ENCODE data around the gene C6orf136.
"Not testable (repeated sequence)": the region's sequence is repeated elsewhere in the genome, so short reads cannot be mapped to it uniquely, and the experiment has no call there.

The C6orf136 gene

DNA sequence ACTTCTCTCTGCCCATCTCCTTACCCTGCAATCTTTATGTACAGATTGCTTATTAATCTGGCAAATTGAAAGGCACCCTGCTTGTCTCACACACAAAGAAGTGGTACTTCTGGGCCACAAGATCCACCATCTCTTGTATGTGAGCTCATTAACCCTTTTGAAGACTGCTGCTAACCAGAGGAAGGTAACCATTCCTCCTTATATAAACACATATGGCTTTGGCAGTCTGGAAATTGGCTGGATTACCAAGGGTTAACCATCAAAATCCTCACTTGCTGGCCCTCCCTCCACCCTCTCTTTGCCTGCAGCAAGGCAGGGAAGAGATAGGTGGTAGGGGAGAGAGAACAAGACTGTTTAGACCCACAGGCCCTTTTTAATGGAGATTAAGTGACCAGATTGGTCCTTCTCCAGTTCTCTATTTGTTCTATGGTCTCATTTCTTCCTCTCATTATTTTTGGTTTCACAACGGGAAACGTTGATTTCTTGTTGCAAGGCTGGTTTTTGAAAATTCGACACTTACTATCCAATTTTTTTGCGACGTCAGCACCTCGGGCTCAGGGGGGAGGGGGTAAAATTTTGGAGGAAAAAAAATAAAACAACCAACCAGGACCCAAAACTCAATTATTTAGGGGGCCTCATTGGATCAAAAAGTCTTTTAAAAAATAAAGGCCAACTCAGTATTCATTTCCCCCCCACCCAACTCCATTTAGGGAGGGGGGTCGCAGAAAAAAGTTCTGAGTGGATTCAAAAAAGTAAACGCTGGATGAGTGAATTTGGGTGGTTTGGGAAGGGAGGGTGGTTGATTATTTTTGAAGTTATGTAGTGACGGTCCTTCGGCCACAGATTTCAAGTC is 30.7 kb upstream of the C6orf136 start:
- DNase-seq = peak; percentile 41

DNA sequence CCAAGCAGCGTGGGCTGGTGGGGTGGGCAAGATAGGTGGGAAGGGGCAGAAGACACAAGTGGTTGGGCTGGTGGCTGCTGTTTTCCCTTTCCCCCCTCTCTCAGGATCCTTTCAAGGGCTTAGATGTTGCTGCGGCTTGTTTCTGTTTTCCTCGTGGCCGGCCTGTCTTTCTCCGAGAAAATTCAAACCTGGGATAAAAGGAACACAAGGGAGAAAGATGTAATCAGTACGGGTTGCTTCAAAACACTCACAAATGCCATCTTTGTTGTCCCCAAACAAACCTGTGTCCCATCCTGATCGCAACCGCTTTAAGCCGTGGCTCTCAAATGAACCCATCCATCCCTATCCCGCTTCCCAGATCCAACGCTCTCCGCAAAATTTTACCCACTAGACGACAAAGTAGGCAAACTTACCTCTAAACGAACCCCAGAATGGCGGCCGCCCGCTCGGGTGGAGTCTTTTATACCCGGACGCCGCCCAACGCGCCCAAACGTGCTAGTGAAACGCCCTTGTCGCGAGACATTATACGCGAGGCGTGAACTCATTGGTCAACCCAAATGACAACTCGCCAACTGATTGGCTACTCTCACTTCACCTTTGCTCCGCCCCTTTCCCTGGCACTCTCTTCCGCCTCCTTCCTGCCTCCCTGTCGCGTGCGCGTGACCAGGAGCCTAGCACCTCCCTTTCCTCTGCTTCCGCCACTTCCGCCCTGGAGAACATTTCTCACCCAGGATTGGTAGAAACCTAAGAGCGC is 29.9 kb upstream of the C6orf136 start, which contains the start of gene PPP1R10:
PPP1R10 (minus strand) TSS at position 433 of the 754 bp plus-strand sequence. CDS start 7,299 bp downstream, outside the sequence.
- peak; percentile 99 for DNase-seq

DNA sequence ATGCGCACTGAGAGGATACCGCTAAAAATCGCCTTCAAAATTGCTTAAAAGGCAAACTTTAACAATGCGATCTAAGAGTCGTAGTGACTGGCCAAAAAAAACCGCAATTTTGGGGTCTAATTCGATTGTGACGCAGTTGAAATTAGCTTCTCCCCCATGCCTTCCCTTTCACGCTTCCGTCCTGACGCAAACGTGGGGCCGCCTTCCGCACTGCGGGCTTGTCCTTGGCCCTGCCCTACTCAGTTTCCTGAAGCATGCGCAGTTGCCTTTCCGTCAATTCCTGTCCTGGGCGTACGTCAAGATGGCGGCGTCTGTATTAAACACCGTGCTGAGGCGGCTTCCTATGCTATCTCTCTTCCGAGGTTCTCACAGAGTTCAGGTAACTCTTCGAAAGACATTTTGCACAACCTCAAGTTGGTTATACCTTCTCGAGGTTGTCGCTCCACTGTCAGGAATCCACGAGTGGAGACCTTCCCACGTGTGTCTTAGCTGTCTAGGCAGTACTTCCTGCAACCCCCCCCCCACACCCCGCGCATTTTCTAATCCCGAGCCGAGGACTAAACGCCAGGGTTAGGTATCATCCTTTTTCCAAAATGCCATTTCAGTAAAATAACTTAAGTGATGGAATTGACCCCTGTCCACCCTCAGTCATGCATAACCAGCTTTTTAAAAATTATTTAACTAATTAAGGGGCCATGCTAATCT is 29.2 kb upstream of the C6orf136 start, which contains the start of gene MRPS18B:
MRPS18B (plus strand) TSS at position 276 of the 705 bp plus-strand sequence; CDS start at position 302, 26 bp downstream.
- DNase-seq = peak; percentile 99

DNA sequence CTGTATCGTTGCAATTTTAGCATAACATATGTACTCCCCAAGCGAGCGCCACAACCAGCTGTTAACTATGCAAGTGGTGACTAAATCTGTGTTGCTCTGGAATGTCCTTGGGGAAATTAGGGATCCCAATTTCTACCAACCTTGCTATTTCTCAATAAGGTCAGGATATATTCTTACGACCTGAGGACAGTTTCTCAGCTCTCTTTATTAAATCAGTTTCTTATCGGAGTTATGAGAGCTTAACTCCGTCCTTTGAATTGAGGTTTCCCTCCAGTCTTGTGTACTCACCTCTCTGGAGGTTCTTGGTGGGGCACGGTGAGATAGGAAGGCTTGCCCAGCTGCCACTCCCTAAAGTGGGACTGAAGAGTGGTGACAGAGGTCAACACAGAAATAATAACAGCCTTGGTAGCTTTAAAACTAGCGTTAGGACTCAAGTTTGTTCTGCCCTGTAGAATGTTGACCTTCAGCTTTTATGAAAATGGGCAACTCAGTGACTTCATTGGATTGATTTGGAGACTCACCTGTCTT is 28.6 kb upstream of the C6orf136 start:
- no peak for DNase-seq

DNA sequence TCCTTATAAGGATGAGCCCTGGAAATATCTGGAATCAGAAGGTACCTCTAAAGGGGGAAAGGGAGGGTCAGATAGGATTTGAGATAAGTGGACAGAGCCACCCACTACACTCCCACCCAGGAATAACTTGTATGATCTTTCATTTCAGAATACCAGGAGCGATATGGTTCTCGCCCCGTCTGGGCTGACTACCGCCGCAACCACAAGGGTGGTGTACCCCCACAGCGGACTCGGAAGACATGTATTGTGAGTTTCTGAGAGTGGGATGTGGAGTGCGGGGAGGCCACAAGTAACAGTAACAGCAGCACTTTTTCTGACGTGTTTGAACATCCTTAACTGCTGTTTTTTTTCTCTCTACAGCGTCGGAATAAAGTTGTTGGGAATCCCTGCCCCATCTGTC is 27.4 kb upstream of the C6orf136 start:
- no peak for DNase-seq

DNA sequence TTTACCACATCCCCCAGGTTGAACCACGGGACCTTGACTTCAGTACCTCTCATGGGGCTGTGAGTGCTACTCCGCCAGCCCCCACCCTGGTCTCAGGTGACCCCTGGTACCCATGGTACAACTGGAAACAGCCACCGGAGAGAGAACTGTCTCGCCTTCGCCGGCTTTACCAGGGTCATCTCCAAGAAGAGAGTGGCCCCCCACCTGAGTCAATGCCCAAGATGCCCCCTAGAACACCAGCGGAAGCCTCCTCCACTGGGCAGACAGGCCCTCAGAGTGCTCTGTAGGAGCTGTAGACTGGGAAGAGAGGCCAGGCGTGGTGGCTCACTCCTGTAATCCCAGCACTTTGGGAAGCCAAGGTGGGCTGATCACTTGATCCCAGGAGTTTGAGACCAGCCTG is 21.4 kb upstream of the C6orf136 start:
- no peak for DNase-seq

DNA sequence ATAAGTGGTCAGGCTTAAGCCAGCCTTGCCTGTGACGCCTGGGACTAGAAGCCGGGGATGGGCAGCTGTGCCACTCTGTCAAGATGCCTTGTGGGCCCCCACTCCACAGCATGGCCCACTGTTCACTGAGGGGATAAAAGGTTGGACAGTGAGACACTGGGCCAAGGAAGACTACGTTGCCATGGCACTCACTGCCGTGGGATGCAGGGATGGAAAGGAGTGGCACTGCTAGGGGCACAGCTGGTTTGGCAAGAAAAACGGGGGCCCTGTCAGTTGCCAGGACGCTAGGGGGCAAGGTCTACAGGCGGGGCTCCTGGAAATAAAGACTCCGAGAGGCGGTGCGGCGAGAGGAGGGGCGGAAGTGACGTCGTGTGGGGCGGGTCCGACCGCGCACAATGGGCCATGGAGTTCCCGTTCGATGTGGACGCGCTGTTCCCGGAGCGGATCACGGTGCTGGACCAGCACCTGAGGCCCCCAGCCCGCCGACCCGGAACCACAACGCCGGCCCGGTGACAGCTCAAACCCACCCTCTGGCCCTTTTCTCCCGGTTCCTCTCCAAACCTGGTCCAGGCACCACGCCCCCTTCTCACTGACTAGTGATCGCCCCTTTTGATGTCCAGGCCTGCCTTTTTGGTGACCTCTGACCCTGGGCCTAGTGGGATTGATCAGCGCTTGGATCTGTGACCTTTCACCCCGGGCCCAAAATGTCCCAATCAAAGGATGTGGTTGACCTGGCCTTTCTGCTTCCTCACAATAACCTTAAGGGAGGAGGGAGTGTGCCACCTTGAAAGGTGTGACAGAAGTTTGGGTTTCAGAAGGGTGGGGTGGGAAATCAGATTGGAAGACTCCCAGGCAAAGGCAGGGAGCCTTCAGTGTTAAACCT is 20.2 kb upstream of the C6orf136 start, which contains the start of gene ATAT1:
ATAT1 (plus strand) TSS at position 391 of the 883 bp plus-strand sequence.
- peak; percentile 89 for DNase-seq

DNA sequence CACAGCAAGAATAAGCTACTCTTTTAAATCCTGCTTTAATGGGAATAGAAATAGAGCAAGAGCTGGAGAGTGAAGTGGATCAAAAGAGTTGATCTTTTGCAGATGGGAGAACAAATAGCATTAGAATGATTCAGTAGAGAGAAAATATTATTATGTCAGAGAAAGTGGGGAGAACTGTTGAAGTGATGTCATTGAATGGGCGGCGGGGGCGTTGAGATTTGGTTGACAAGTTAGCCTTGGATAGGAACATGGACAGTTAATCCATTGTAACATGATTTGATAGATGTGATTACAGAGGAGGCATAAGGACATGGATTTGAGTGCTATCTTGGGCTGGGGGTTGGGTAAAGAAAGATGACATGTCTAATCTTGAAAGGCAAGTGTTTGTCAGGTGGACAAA is 11.1 kb upstream of the C6orf136 start:
- no peak for DNase-seq

DNA sequence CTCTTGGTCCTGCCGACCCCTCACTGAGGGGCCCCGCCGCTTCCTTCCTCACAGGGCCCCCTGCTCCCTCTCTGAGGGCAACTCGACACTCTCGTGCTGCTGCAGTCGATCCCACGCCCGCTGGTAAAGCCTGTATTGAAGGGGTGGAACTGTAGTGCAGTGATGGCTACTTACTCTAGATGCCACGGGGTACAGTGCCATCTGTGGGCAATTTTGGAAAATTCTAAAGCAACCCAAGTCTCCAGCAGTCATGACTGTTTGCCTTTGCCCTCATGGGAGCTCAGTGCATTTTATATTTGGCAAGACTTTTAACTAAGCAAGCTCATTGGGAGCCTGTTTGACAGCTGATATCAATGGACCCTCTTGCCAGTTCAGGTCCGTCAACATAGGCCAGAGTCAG is 6.5 kb upstream of the C6orf136 start:
- DNase-seq = no peak

DNA sequence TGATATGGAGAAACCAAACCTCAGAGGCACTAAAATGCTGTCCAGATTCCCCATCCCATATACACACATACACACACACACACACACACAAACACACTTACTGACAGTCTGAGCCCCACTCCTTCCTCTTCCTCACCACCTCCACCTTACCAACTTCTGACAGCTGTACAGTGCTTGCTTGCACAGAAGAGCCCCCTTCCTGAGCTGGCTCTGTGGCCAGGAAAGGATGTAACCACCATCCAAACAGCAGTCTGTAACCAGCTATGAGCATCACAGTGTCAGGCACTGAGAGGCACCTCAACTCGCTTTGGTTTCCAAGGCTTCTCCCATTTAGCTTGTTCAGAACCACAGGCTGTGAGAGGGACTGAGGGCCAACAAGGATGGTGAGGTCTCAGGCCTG is 5.9 kb upstream of the C6orf136 start:
- no peak for DNase-seq

DNA sequence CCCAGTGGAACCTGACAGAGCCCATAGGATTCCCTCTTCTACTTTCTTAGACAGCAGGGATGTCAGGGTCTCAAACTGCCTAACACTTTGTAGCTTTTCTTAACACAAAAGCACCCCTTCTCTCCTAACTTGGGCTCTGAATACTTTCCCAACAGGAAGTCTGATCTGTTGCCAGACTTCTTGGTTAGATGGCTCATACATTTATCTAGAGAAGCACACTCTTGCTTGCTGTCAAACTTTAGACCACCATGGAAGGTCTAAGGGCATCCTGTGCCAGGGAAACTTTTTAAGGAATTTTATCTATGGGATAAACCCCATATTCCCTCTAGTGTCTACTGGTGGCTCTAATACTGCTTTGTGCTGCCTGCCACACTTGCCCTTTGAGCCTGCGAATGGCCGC is 3.3 kb upstream of the C6orf136 start:
- DNase-seq = no peak

DNA sequence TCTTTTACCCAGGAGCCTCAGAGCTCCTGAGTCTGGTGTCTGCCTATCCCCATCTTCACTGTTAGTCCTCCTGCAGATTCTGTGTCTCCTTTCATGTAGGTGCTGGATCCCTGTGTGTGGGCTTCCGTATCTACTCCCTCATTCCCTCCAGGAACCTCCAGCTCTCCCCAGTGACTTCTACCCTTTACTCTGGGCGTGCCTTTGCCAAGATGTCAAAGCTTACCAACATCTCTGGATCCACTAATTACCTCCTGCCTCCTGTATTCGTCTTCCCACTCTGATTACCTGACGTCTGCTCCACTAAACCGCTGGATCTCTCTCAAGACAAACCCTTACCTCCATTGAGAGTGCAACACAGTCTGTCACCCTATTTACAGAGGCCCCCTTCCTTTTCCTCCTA is 2.2 kb upstream of the C6orf136 start:
- no peak for DNase-seq

DNA sequence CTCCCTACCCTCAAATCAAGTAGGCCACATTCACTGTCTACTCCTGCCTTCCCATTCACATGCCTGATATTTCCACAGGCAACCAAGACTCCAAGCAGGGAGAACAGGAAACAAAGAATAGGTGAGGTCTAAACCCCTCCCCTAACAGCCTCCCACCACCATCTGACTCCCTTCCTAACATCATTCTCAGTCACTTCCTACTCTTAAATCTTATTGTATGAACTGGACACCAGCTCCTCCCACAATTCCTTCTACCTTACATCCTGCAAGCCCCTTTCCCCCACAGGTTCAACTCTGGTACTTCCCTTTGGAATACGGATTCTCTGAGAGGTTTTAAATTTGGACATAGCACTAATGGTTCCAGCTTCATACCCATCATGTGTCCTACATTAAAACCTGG is 944 bp upstream of the C6orf136 start:
- DNase-seq = no peak

DNA sequence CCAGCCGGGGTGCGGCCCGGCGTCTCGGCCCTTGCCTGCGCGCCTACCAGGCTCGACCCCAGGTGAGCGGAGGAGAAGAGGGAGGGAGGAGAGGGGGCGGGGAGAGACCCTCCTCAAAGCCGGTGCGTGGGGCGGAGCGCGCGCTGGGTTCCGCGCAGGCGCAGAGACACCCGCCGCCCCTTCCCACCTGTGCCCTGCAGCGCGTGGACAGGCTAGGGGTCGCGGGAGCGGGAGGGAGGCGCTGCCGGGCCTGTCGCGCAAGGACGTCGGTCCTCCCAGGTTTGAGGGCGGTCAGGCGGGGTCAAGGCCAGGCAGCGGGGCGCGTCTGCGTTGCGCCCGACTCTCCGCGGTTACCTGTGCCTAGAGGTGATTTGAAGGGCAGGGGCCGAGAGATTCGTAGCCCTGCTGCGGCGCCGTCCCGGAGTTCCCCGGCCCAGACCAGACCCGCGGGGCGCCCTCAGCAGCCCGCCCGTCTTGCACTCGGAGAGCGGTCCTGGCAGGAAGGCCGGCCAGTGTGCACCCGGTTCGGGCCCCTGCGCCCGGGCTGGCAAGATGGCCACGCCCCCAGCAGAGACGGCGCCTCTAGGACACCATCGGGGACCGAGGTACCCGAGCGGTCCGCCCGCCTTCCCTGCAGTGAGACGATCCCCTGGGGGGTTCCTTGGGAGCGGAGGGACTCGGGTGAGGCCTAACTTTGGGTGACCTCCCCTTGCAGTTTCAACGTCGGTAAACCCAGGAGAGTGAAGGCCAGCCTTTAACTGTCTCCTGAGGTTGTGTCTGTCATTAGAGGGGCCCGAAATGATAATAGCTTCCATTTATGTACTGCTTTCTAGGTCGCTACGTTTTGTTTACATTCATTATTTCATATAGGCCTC is 546 bp downstream of the C6orf136 start:
- DNase-seq = peak; percentile 79

DNA sequence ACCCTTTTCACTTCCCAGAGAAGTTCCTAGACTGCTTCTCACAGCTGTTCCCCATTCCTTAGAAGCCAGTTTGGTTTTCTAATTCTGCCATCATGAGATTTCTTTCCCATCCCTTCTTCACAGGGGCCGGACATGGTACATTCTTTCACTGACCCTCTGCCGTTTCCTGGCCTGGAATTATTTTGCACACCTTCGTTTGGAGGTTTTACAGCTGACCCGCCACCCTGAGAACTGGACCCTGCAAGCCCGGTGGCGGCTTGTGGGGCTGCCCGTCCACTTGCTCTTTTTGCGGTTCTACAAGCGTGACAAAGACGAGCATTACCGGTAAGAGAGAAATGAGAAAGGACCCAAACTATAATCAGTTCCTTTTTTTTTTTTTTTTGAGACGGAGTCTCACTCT is 4.2 kb downstream of the C6orf136 start:
- no peak for DNase-seq

DNA sequence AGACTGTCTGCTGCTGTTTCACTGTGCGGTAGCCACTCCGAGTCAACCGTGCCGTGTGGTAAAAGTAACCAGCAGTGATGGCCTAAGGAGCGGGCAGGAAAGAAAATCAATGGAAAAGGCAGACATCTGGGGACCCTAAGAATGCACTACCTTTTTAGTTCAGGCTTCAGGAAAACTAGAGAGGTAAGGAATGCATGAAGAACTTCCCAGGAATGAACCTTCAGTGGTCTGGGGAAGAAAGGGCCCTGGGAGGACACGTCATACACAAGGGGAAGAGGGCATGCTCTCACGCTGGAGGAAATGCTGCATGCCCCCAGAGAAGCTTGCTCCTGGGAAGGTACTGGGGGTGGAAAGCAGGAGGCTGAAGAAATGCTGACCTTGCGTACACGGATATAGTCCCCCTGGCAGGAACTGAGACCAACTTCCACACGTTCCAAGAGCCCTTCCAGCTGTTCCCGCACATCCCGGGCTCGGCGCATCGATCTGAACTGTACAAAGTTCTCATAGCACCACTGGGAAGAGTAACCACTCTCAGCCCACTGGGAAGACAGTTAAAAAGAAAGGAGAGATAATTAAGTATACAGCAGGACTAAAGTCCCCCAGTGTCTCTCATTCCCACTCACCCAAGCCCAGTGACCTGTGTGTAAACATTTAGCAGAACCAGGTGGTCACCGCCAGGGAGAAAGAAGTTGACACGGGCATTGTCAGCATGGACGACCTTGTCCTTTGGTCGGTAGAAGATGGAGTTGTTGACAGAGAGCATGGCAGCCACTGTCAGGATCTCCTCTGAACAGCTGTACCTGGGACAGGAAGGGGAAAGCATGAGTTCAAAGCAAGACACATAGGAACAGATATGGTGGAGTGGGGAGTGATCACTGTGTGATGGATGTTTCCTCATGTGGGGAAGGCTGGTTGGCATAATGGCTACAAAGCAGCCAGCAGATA is 8.1 kb downstream of the C6orf136 start:
- DNase-seq = no peak

DNA sequence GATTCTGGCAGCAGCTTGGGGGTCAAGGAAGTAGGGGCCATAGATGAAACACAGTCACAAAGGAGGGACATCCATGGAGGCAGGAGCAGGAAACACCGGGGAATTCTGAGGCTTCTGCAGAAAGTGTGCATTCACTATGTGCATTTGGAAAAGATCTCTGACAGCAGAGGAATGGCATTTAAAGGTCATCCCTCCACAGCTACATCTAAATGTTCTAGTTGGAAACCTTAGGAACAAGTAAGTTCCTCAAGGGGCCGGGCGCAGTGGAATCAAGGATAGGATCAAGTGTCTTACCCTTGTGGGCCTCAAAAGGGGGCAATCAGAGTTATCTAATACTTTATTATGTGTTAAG is 8.8 kb downstream of the C6orf136 start:
- DNase-seq = no peak

DNA sequence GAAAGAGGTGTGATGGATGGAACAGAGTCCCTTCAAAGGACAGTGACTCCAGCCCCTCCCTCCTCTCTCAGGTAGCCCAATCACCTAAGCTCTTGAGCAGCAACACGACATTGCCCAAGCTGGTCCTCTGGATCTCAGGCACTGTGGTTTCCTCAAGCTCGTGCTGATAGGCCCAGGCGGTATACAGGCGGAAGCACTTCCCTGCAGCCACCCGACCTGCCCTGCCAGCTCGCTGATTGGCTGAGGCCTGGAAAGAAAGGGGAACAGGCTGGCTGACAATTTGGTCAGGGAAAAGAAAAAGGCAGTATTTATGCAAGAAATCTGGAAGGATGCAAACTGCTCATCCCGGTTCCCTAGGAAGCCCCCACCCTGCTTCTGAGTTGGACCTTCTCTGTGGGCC is 9.6 kb downstream of the C6orf136 start:
- DNase-seq = no peak

DNA sequence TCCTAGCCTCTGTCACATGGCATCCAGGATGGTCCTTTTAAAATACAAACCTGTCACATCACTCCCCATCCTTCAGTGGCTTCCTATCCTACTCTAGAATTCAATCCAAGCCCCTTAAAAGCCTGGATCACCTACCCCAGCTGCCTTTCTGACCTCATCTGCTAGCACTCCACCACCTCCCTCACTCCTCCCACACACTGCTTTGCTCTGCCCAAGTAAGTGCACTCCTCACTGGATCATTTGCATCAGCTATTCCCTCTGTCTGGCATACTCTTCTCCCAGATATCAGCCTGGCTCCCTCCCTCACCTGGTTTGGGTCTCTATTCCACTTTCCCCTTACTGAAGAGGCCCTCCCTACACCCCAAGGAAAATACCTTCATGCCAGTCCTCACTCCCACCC is 10.5 kb downstream of the C6orf136 start:
- DNase-seq = no peak

DNA sequence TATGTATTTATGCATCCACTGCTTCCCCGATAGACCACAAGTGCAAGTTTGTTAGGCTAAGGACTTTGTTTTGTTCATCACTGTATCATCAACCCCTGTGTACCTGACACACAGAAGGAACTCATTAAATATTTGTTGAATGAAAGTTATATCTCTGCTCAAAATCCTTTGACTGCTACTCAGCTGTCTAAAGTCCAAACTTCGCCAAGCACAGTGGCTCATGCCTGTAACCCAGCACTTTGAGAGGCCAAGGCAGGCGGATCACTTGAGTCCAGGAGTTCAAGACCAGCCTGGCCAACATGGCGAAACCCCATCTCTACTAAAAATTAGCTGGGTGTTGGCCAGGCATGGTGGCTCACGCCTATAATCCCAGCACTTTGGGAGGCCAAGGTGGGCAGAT is 11.0 kb downstream of the C6orf136 start:
- not testable (repeated sequence) for DNase-seq
